GM19043 (cell line): ENCODE measurements around the gene MT1A.
"Not testable (repeated sequence)": the region's sequence is repeated elsewhere in the genome, so short reads cannot be mapped to it uniquely, and the experiment has no call there.

Experiments used
- ATAC-seq: cut with Tn5 transposase; IDR thresholded peaks from one replicate; pipeline ENCODE4 v1.9.1; 2021; ENCODE audit warnings: low read depth; ENCODE audit not compliant: unreplicated experiment

The MT1A gene

DNA sequence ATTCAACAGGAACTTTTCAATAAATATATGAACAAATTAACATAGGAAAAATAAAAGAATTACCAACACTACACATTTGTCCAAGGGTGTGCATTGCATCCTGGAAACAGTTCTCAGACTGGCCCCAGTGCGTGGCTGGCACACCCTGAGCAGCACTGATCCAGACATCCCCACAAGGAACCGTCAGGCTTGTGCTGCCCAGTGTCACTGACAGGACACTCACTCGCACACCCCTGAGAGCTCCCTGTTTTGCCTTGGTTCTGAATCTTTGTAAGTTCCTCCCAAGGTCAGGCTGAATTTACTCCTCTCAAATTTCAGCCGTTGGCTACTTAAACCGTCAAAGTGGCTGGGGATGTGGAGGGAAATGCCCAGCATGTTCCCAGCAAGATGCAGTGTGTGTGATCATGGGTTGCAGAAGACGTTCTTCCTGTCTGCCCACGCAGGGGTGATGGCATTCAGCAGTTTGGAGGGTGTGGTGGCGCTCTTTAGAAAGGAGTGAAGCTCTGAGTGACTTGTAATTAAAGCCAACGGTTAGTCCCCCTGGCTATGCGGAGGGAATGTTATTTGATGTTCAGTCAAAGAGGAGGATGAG, 28.4 kb upstream of the MT1A start:
- no peak for ATAC-seq

DNA sequence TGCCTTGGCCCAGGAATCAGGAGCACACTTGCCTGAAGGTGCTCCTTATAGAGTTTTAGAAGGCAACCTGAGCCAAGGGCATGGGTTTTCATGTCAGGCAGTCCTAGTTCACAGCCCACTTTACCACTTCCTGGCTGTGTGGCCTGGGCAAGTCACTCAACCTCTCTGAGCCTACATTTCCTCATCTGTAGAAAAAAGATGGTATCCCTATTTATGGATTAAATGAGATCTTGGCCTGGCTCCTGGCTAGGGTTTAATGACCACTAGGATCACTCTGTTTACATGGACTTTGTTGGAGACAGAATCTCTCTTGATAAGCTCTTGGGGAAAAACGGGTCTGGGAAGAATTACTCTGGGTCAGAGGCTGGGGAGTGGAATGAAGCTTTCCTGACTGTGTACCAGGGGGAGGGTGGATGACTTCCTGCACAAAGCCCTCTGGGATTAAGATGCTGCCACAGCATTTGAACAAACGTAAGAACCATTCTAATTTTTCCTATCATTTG, 27.8 kb upstream of the MT1A start:
- ATAC-seq = no peak

DNA sequence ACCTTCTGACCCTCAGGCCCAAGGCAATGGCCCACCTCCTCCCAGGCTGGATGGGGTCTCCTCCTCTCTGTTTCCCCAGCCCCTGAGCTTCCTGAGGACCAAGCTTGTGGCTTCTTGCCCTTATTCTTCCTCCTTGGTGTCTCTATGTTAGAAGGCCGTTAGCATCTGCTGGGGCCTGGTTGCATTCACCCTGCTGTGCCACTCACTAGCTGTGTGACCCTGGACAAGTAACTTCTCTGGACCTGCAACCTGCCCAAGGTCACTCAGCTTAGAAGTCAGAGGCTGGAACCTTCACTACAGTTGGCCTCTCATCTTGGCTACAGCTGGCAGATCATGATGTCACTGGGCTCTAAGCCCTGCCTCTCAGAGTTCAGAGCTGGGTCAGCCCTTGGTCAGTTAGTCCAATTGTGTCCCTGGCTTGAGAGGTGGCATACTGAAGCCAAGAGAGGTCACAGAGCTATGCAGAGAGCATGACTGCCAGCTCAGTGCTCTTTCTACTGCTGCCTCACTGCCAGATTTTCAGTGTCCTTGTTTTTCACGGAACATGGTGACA, 27.1 kb upstream of the MT1A start:
- ATAC-seq = no peak

DNA sequence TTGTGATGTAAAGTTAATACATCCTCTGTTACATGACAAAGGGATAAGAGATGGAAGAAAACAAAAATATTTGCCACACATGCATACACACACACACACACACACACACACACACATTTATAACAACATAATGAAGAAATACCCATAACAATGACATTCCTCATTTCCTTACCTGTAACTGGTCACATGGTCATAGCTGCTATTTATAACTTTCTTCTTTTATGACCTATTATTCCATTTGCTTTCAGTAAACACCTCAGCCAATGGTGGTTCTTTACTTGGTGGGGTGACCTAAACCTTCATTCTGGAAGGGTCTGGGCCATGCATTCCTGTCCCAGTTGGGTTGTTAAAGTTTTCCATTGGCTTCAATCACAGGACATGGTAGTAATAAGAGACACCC, 24.8 kb upstream of the MT1A start:
- ATAC-seq = no peak

DNA sequence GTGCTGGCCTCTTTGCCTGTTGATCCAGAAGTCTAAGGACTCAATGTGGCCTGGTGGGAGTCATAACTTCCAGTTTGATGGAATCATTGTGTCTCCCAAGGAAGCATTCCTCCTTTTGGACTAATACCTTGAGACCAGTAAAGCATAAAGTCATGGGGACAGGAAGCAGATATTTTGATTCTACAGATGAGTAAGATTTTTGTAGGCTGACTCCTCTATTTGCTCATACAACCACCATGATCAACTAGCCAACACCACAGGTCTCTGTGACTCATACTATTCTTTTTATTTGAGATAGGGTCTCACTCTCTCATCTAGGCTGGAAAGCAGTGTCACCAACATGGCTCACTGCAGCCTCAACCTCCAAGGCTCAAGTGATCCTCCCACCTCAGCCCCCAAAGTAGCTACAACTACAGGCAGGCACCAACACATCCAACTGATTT, 23.9 kb upstream of the MT1A start:
- no peak for ATAC-seq

DNA sequence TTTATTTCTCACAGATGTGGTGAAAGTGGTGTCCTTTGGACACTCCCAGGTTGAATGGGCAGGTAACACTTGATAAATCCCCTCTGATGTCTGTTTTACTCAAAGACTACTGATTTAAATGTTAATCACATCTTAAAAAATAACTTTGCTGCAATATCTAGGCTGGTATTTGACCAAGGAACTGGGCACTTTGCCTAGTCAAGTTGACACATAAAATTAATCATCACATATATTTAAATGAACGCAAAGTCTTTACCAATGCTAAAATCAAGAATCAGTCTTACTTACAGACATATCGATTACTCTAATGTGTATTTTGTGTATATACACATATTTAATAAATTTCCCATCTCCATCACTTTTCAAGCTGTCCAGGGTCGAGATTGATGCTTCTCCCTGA, 23.1 kb upstream of the MT1A start:
- no peak for ATAC-seq

DNA sequence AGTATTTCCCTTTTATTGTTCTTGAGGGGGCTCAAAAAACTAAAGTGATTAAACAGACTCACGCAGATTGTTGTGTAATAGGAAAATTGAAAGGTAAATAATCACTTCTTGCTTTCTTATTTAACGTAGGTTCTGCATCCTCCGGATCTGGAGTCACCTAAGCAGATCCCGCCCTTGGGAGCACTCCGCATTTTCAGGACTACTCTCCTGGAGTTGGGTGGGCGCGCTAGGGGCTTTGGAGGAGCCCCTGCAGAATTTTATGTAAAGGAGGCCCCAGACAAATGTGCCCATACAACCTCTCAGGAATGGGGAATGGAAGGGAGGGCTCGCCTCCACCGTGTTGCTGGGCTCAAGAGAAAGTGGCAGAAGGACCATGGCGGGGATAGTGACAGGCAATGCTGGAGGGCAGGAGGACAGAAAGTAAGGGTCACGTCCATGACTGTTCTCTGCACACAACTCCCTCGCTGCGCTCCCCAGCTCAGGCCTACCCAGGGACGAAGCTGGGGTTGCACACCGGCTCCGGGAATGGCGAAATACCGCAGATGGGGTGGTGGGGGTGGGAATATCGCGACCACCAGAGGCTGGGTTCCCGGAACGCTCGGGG, 21.8 kb upstream of the MT1A start:
- ATAC-seq = no peak

DNA sequence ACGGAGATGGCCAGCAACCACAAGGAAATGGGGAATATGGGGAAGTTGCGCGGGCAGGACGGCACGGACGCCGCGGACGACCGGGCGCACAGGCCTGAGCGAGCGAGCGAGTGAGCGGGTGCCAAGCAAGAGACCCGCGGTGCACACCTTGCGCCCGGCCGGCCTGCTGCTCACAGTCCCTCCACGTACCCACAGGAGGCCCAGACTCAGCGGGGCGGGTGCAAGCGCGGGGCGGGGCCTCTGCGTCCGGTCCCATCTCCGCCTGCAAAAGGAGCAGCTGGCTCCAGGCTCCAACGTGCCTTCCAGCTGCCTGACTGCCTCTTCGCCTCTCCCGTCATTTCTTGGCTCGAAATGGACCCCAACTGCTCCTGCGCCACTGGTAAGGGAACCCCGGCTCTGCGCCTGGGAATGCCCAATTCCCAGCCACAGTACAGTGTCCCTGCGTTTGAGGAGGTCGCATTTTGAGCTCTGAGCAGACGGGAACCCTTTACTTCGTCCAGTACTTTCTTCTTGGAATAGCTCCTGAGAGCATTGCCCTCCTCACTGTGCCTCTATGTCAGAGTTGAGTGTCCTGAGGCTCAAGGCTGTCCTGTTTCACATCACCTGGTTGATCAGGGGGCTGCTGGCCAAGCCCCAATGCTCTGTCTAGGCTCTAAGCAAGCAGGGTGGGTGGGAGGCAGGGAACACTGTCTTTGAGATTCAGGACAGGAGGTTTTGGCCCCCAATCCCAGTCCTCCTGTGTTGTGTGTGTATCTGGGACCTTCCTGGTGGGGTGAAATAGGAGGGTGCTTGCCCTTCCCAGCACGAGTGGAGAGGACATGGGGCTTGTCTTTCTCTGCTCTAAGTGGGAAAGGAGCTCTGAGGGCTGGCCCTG, 21.0 kb upstream of the MT1A start:
- peak; percentile 69 for ATAC-seq

DNA sequence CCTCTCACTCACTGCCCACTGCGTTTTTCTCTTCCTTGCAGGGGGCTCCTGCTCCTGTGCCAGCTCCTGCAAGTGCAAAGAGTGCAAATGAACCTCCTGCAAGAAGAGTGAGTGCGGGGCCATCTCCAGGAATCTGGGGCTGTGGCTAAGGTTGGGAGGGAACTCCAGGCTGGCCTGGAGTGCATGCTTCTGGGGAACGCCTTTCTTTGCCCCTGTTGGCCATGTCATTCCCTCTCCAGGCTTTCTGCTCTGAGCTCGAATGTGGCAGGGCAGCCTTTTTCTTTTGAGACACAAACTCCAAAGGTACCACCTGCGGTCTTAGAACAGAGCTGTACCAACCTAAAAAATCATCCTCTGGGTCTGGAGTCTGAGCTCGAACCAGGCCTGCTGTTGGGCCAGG, 20.3 kb upstream of the MT1A start:
- no peak for ATAC-seq

DNA sequence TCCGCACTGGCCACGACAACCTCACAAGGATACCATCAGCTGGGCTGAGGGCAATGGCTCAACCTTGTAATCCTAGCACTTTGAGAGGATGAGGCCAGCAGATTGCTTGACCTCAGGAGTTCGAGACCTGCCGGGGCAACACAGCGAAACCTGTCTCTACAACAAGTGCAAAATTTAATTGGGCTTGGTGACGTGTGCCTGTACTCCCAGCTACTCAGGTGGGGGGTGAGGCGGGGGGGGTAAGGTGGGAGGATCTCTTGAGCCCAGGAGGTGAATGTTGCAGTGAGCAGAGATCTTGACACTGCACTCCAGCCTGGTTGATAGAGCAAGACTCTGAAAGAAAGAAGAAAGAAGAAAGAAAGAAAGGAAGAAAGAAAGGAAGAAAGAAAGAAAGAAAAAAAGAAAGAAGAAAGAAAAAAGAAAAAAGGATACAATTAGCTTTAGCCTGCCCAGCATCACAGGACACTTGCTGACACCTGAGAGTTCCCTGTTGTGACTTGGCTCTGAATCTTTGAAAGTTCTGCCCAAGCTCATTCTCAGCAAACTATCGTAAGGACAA, 18.0 kb upstream of the MT1A start:
- ATAC-seq = no peak

DNA sequence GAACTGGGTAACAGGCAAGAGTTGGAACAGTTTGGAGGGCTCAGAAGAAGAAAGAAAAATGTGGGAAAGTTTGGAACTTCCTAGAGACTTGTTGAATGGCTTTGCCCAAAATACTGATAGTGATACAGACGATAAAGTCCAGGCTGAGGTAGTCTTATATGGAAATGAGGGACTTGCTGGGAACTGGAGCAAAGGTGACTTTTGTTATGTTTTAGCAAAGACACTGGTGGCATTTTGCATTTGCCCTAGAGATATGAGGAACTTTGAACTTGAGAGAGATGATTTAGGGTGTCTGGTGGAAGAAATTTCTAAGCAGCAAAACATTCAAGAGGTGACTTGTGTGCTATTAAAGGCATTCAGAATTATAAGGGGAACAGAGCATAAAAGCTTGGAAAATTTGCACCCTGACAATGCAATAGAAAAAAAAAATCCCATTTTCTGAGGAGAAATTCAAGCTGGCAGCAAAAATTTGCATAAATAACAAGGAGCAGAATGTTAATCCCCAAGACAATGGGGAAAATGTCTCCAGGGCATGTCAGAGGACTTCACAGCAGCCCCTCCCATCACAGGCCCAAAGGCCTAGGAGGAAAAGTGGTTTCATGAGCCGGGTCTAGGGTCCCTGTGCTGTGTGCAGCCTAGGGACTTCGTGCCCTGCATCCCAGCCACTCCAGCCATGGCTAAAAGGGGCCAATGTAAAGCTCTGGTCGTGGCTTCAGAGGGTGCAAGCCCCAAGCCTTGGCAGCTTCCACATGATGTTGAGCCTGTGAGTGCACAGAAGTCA, 16.6 kb upstream of the MT1A start:
- not testable (repeated sequence) for ATAC-seq

DNA sequence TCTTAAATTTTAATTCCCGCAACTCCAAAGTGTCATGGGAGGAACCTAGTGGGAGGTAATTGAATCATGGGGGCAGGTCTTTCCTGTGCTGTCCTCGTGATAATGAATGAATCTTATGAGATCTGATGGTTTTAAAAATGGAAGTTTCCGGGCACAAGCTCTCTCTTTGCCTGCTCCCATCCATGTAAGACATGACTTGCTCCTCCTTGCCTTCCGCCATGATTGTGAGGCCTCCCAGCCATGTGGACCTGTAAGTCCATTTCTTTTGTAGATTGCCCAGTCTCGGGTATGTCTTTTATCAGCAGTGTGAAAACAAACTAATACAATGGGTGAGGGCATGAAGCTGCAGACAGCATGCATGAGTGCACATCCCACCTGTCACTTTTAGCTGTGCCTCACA, 15.3 kb upstream of the MT1A start:
- not testable (repeated sequence) for ATAC-seq

DNA sequence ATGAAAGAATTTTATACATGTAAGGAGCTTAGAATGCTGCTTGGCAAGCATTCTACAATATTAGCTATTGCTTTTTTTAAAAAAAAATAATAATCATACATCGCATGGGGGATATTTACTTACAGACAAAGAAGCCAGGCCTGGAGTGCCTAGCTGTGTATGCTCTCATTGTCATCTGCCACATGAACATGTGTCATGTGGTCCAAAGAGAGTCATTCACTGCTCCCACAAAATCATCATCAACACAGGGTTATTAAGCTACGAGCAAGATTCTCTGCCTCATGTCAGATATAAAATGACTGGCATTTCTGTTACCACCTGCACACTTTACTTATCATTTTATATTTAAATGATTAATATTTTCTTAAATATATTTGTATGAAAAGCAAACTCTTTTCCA, 14.8 kb upstream of the MT1A start:
- ATAC-seq = no peak

DNA sequence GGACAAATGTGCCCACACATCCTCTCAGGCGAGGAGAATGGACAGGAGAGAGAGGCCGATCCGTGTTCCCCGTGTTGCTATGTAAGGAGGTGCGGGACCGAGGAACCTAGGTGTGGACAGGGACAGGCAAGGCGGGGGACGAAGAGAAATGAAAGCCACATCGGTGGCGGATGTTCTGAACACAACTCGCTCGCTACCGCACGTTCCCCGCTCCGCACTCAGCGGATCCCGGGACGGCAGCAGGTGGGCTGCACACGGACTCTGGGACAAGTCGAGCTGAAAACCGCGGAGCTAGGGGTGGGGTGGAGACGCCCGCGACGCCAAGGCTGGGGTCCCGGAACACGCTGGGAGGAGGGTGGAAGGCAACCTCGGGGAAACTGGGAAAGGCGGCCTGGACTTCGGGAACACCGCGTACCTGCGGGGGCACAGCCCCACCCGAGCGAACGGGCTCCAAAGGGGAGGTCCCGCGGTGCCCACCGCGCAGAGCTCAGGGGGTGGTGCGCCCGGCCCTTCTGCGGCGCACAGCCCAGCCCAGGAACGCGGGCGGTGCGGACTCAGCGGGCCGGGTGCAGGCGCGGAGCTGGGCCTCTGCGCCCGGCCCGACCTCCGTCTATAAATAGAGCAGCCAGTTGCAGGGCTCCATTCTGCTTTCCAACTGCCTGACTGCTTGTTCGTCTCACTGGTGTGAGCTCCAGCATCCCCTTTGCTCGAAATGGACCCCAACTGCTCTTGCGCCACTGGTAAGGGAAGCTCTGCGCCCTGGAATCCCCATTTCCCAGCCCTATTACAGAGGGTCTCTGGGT, 13.1 kb upstream of the MT1A start, which contains the start of gene MT1E:
Gene MT1E (plus strand): TSS at position 642 of the 803 bp plus-strand sequence. CDS start 71 bp downstream, at position 713.
- peak; percentile 45 for ATAC-seq

DNA sequence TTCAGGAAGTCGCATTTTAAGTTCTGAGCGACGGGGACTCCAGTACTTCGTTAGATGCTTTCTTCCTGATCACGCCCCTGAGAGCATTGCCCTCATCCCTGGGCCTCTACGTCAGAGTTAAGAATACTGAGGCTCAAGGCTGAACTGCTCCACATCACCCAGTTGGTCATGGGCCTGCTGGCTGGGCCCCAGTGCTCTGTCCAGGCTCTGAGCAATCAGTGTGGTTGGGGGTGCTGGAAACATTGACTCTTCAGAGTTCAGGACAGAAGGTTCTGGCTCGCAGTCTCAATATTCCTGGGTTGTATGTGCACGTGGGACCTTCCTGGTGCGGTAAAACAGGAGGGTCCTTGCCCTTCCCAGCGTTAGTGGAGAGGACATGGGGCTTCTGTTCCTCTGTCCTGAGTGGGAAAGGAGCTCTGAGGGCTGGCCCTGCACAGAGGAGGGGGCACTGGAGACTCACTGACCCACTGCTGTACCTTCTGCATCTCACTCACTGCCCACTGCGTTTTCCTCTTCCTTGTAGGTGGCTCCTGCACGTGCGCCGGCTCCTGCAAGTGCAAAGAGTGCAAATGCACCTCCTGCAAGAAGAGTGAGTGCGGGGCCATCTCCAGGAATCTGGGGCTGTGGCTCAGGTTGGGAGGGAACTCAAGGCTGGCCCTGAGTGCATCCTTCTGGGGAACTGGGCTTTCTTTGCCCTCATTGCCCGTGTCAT, 12.4 kb upstream of the MT1A start:
- ATAC-seq = no peak

DNA sequence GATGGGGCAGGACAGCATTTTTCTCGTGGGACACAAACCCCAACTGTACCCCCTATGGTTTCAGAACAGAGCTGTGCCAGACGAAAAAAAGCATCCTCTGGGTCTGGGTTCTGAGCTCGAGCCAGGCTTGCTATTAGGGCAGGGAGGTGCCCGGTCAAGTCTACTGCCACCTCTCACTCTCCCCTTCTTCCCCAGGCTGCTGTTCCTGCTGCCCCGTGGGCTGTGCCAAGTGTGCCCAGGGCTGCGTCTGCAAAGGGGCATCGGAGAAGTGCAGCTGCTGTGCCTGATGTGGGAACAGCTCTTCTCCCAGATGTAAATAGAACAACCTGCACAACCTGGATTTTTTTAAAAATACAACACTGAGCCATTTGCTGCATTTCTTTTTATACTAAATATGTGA, 11.8 kb upstream of the MT1A start:
- no peak for ATAC-seq

DNA sequence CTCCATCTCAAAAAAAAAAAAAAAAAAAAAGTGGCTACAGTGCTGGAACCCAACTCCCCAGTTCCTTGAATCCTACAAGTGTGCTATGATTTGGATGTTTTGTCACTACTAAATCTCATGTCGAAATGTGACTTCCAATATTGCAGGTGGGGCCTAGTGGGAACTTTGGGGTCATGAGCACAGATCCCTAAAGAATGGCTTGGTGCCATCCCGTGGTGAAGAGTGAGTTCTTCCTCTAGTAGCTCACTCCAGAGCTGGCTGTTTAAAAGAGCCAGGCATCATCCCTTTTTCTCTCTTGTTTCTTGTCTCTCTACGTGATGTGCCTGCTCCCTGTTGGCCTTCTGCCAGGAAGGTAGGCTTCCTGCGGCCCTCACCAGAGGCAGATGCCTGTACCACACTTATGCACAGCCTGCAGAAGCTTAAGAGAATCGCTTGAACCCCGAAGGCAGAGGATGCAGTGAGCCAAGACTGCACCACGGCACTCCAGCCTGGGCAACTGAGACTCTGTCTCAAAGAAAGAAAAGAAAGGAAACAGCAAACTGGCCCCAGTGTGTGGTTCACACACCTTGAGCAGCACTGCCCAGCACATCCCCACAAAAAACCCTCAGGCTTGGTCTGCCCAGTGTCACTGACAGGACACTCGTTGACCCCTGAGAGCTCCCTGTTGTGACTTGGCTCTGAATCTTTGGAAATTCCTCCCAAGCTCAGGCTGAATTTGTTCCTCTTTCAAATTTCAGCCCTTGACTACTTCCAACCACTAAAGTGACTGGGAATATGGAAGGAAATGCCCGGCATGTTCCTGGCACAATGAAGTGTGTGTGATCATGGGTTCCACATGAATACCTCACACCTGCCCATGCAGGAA, 9.7 kb upstream of the MT1A start:
- ATAC-seq = no peak

DNA sequence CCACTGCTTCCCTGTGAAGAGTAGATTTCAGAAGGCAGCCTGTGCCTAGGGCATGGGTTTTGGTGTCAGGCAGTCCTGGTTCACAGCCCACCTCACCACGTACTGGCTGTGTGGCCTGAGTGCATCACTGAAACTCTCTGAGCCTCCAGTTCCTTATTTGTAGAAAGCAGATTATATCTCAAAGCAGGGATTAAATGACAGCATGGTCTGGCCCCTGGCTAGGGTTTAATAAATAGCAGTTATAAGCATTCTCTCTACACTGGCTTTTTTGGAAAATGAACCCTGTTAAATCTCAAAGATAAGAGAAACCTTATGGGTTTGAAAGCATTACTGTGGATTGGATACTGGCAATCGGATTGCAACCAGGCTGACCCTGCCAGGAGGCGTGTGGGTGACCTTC, 8.9 kb upstream of the MT1A start:
- no peak for ATAC-seq
